Measurements from ENCODE around the gene MICAL2. TPM values are rescaled to one million over a fixed set of nuclear protein-coding genes. Genes with fewer than 3 reads are reported as not detected.

The MICAL2 gene
- total and polyA plus RNA-seq, 2 of the 13 experiments (the other 11 are each of a cell fraction or from before 2014, with no cell fraction given), result 0.78 to 1.1 TPM

- TF ChIP-seq ZNF576 (CRISPR knock-in tag; IDR thresholded peaks at IDR 0.05) (no peak), ZNF569 (CRISPR knock-in tag; IDR thresholded peaks at IDR 0.05; ENCODE audit: borderline replicate concordance) (no peak), CREBL2 (CRISPR knock-in tag; IDR thresholded peaks at IDR 0.05; ENCODE audit: borderline replicate concordance) (no peak), CENPT (CRISPR knock-in tag; IDR thresholded peaks at IDR 0.05; ENCODE audit: low read depth) (no peak), HNF1A (IDR thresholded peaks at IDR 0.05; ENCODE audit: low read depth) (no peak), HNF1A (CRISPR knock-in tag; IDR thresholded peaks at IDR 0.05; ENCODE audit: borderline replicate concordance) (no peak), ZNF615 (CRISPR knock-in tag; IDR thresholded peaks at IDR 0.05; ENCODE audit: borderline replicate concordance) (no peak), ZFAT (CRISPR knock-in tag; conservative IDR thresholded peaks at IDR 0.05) (no peak), ZSCAN20 (CRISPR knock-in tag; IDR thresholded peaks at IDR 0.05; ENCODE audit: borderline replicate concordance) (no peak), IKZF1 (IDR thresholded peaks at IDR 0.05) (no peak), ZNF292 (CRISPR knock-in tag; IDR thresholded peaks at IDR 0.05; ENCODE audit: borderline replicate concordance, low read depth) (no peak), ZNF572 (CRISPR knock-in tag; IDR thresholded peaks at IDR 0.05) (no peak), SOX13 (IDR thresholded peaks at IDR 0.05) (no peak), SOX13 (CRISPR knock-in tag; conservative IDR thresholded peaks at IDR 0.05 in 1 of 2, IDR thresholded peaks at IDR 0.05 in 1 of 2) (peak in 1 of 2 experiments; percentile 17; a peak in 1 of 4 replicates), ZFP36L2 (CRISPR knock-in tag; IDR thresholded peaks at IDR 0.05) (no peak), RBFOX2 (IDR thresholded peaks at IDR 0.05; ENCODE audit: low read depth, low read length) (no peak), JARID2 (CRISPR knock-in tag; IDR thresholded peaks at IDR 0.05; ENCODE audit: insufficient replicate concordance) (no peak), ZNF800 (CRISPR knock-in tag; IDR thresholded peaks at IDR 0.05) (peak; percentile 38; the same call in 1 of the 2 replicates), ZNF737 (CRISPR knock-in tag; IDR thresholded peaks at IDR 0.05; ENCODE audit: borderline replicate concordance) (no peak), SP5 (CRISPR knock-in tag; IDR thresholded peaks at IDR 0.05; ENCODE audit: borderline replicate concordance, low read depth) (0 out of 2 replicates have a peak, but pooled peaks have one; percentile 22), RFX1 (IDR thresholded peaks at IDR 0.05) (no peak), ZNF512 (CRISPR knock-in tag; IDR thresholded peaks at IDR 0.05) (no peak), TEAD2 (CRISPR knock-in tag; IDR thresholded peaks at IDR 0.05) (no peak), TMF1 (CRISPR knock-in tag; IDR thresholded peaks at IDR 0.05; ENCODE audit: low read depth) (peak; percentile 70; the same call in 1 of the 2 replicates)
Observed at GRCh38 chr11:12110201-12110713, at the start of gene MICAL2 (continued).
